HG02763 (cell line): Measurements from ENCODE around the gene ADAT3.

Experiments used
- ATAC-seq: cut with Tn5 transposase; IDR thresholded peaks from one replicate; pipeline ENCODE4 v1.9.1; 2021; ENCODE audit warnings: mild to moderate bottlenecking, moderate library complexity; ENCODE audit not compliant: unreplicated experiment

The ADAT3 gene

GRCh38 chr19:1955171-1956121, 50.2 kb downstream of the ADAT3 start:
- no peak for ATAC-seq

- ATAC-seq, result no peak
These were observed 50.9 kb downstream of the ADAT3 start for GRCh38 chr19:1956122-1956494.

- ATAC-seq, result no peak
These were observed 51.8 kb downstream of the ADAT3 start for GRCh38 chr19:1956868-1957492.

DNA sequence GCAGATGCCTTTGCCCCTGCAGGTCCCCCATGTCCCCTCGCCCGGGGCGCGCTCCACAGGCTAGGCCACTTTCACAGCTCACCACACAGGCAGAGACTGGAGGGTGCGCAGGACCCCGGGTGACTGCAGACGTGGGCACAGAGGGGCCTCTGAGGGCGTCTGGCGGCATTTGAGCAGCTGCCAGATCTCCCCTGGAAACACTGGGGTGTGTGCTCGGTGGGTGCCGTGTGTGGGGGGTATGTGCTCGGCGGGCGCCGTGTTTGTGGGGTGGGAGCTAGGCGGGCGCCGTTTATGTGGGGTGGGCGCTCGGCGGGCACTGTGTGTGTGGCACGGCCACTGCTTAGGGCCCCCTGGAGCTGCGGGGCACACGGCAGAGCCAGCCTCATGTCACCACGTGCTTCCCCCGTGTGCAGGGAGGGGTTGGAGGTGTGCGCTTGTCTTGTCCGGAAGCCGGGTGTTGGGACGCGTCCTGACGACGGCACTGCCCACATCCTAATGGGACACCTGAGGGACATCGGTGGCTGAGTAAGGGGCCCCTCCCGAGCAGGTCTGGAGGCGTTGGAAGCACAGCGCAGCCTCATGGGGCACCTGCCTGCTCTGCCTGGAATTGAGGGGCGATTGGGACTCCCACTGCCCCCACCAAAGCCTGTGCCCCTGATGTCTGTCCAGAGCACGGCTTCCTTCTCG, 52.5 kb downstream of the ADAT3 start:
- ATAC-seq, result no peak

DNA sequence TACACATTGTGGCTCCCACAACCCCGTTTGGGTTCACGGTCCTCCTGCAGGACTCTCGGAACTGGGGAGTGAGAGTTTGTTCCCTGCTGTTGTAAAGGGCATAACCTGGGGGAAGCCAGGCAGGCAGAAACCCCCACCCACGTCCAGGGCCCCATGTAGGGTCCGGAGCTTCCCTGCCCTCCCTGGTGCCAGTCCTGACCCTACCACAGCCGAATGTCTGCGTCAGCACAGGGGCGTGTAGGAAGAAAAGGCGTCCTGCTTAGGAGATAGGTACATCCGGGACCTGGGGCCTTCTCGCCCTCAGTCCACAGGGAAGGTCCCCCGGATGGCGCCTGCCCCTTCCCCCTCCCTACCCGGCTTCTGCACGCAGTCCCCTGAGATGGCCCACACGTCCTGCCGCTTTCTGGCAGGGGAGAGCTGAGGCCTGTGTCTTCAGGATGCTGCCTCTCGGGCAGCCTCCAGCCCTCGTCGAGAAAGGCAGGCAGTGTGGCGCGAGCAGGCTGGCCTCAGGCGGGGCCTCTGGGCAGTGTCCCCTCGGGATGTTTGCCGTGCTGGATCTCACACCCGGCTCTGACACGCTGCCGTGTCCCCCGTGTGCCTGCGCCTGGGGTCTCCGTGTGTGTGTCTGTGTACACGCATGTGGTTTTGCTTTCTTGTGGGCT, 54.9 kb downstream of the ADAT3 start:
- no peak for ATAC-seq

DNA sequence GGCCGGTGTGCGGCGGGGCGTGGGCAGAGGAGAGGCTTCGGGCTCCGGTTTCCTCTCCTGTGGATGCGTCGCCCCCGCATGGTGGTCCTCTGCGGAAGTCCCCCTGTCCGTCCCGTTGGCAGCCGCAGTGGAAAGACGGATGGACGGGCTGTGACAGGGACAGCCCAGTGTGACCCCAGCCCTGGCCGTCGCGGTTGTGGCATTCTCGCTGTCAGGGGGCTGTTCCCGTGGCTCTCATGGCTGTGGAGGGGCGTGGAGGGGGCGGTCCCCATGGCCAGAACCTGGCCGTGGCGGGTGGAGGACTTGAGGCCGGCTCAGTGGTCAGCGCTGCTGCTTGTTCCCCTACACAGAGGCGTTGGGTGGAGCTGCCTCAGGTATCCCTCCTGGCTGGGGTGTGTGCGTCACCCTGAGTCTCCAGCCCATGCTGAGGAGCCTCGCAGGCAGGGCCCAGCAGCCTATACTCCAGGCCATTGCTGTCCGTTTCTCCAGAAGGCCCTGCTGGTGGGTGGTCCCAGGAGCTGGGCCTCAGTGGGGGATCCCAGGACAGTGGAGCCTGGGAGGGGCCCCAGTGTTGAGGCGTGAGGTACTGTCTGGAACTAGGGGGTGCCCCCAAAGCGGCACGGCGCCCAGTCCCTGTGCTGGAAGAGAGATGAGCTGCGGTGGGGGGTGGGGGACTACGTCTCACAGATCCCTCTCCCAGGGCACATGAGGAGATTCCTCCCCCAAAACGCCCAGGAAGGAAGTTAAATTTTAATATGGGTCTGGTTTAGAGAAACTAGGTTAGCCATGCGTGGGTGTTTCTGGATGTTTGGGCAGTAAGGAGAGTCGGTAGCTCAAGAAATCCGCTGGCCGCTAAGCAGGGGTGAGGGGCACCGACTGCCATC, 56.0 kb downstream of the ADAT3 start:
- ATAC-seq, result no peak

DNA sequence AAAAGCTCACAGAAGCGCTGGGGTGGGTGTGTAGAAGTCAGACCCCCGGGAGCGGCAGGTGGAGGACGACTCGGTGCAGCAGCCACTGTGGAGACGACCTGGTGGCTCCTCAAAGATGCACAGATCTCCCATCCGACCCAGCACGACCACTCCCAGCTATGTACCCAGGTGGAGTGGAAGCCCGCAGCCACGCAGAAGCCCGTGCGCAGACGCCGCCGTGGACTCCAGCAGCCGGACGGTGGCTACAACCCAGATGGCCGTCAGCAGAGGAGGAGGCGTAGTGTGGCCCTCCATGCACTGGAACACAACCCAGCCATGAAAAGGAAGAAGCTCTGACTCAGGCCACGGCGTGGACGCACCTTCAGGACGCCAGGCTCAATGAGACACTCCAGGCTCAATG, 57.5 kb downstream of the ADAT3 start:
- ATAC-seq, result no peak
